ENCODE data around the gene SETBP1. TPM values are rescaled to one million over a fixed set of nuclear protein-coding genes. Genes with fewer than 3 reads are reported as not detected.

Gene SETBP1
- total RNA-seq, 1 donor from 2014 or later = 13.6 TPM

- H3K27ac ChIP-seq (ENCODE audit: low read depth, low read length) = peak overlapping the region; percentile 97
- H3K4me1 ChIP-seq (ENCODE audit: control insufficient read depth in 3 of 3, insufficient read depth in 3 of 3, low read length in 3 of 3) = peaks cover 22 to 32% (median 23%) of the 10 kb centered on the region in 3 donors
- no peaks in the 10 kb centered on the region for H3K9me3 ChIP-seq (ENCODE audit: control insufficient read depth in 3 of 3, low read length in 3 of 3)
- no peaks in the 10 kb centered on the region for H3K27me3 ChIP-seq (ENCODE audit: control insufficient read depth in 3 of 3, insufficient read depth in 3 of 3, low read length in 3 of 3)
- peak overlapping the region in 2 of 3 donors; percentile 30 to 40 for H3K4me3 ChIP-seq (ENCODE audit: low read length in 3 of 3)
- peak overlapping the region in 1 of 3 donors; percentile 24 for H3K9ac ChIP-seq (ENCODE audit: low read depth in 1 of 3, low read length in 3 of 3)
- no peaks in the 10 kb centered on the region for H3K36me3 ChIP-seq (ENCODE audit: control insufficient read depth in 3 of 3, insufficient read depth in 3 of 3, low read length in 3 of 3)
Measured at GRCh38 chr18:44678725-44679055, 2.0 kb upstream of the SETBP1 start.

- Histone ChIP-seq H3K4me1 (ENCODE audit: control insufficient read depth in 3 of 3, insufficient read depth in 3 of 3, low read length in 3 of 3) (peaks cover 28 to 34% (median 29%) of the 10 kb centered on the region in 3 donors), H3K36me3 (ENCODE audit: control insufficient read depth in 3 of 3, insufficient read depth in 3 of 3, low read length in 3 of 3) (no peaks in the 10 kb centered on the region), H3K9me3 (ENCODE audit: control insufficient read depth in 3 of 3, low read length in 3 of 3) (no peaks in the 10 kb centered on the region), H3K9ac (ENCODE audit: low read depth in 1 of 3, low read length in 3 of 3) (peak overlapping the region; percentile 87 to 94 (median 91)), H3K27ac (ENCODE audit: low read depth, low read length) (peak overlapping the region; percentile 97), H3K27me3 (ENCODE audit: control insufficient read depth in 3 of 3, insufficient read depth in 3 of 3, low read length in 3 of 3) (no peaks in the 10 kb centered on the region), H3K4me3 (ENCODE audit: low read length in 3 of 3) (peak overlapping the region; percentile 73 to 82 (median 79))
Measured at GRCh38 chr18:44679056-44679913, 1.4 kb upstream of the SETBP1 start.

- peak overlapping the region in 2 of 3 donors; percentile 77 to 87 for H3K9ac ChIP-seq (ENCODE audit: low read depth in 1 of 3, low read length in 3 of 3)
- peak overlapping the region; percentile 79 to 88 (median 80) for H3K4me3 ChIP-seq (ENCODE audit: low read length in 3 of 3)
- peak overlapping the region; percentile 66 for H3K27ac ChIP-seq (ENCODE audit: low read depth, low read length)
- no peaks in the 10 kb centered on the region for H3K9me3 ChIP-seq (ENCODE audit: control insufficient read depth in 3 of 3, low read length in 3 of 3)
- peaks cover 31 to 36% (median 32%) of the 10 kb centered on the region in 3 donors for H3K4me1 ChIP-seq (ENCODE audit: control insufficient read depth in 3 of 3, insufficient read depth in 3 of 3, low read length in 3 of 3)
- H3K27me3 ChIP-seq (ENCODE audit: control insufficient read depth in 3 of 3, insufficient read depth in 3 of 3, low read length in 3 of 3) = no peaks in the 10 kb centered on the region
- no peaks in the 10 kb centered on the region for H3K36me3 ChIP-seq (ENCODE audit: control insufficient read depth in 3 of 3, insufficient read depth in 3 of 3, low read length in 3 of 3)
Measured at GRCh38 chr18:44679914-44680272, 795 bp upstream of the SETBP1 start.

- Histone ChIP-seq H3K4me1 (ENCODE audit: control insufficient read depth in 3 of 3, insufficient read depth in 3 of 3, low read length in 3 of 3) (peaks cover 43 to 45% (median 44%) of the 10 kb centered on the region in 3 donors), H3K27me3 (ENCODE audit: control insufficient read depth in 3 of 3, insufficient read depth in 3 of 3, low read length in 3 of 3) (no peaks in the 10 kb centered on the region), H3K36me3 (ENCODE audit: control insufficient read depth in 3 of 3, insufficient read depth in 3 of 3, low read length in 3 of 3) (no peaks in the 10 kb centered on the region), H3K4me3 (ENCODE audit: low read length in 3 of 3) (peak overlapping the region; percentile 67 to 88 (median 80)), H3K9ac (ENCODE audit: low read depth in 1 of 3, low read length in 3 of 3) (peak overlapping the region; percentile 73 to 90 (median 77)), H3K9me3 (ENCODE audit: control insufficient read depth in 3 of 3, low read length in 3 of 3) (no peaks in the 10 kb centered on the region), H3K27ac (ENCODE audit: low read depth, low read length) (peak overlapping the region; percentile 66)
Measured at GRCh38 chr18:44681076-44681970, 635 bp downstream of the SETBP1 start.

DNA sequence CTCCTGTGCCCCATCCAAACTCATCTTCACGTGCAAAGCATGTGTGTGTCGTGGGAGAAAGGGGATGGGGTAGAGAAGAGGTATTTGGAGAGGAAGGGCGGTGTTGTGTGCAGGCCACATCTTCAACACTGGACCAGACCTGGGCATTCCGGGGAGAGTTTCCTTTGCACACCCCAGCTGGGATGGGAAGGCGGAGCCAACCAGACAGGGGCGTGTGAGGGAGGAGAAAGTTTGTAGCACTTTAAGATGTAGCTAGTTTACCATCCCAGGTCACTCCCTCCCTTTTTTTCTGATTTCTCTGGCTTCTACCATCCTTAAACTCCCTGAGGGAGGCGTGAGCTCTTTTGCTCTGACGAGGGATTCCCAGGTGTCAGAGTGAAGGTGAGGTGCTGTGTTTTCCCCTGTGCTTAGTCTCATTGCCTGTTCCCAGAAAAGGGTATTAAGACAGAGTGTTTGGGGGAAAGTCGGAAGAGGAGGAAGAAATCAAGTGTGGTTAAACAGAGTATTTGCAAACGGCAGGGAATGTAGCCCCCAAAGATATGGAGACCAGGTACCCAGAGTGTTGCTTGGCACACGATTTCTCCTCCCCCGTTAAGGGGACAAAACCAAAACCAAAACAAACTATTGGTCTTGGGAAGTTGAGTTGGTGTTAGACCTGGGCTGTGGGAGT, 1.6 kb downstream of the SETBP1 start:
- H3K27me3 ChIP-seq (ENCODE audit: control insufficient read depth in 3 of 3, insufficient read depth in 3 of 3, low read length in 3 of 3) = no peaks in the 10 kb centered on the region
- H3K27ac ChIP-seq (ENCODE audit: low read depth, low read length) = peak overlapping the region; percentile 82
- no peaks in the 10 kb centered on the region for H3K9me3 ChIP-seq (ENCODE audit: control insufficient read depth in 3 of 3, low read length in 3 of 3)
- peak overlapping the region; percentile 67 to 88 (median 80) for H3K4me3 ChIP-seq (ENCODE audit: low read length in 3 of 3)
- peak overlapping the region; percentile 27 to 90 (median 68) for H3K9ac ChIP-seq (ENCODE audit: low read depth in 1 of 3, low read length in 3 of 3)
- H3K4me1 ChIP-seq (ENCODE audit: control insufficient read depth in 3 of 3, insufficient read depth in 3 of 3, low read length in 3 of 3) = peaks cover 45 to 50% (median 47%) of the 10 kb centered on the region in 3 donors
- H3K36me3 ChIP-seq (ENCODE audit: control insufficient read depth in 3 of 3, insufficient read depth in 3 of 3, low read length in 3 of 3) = no peaks in the 10 kb centered on the region

DNA sequence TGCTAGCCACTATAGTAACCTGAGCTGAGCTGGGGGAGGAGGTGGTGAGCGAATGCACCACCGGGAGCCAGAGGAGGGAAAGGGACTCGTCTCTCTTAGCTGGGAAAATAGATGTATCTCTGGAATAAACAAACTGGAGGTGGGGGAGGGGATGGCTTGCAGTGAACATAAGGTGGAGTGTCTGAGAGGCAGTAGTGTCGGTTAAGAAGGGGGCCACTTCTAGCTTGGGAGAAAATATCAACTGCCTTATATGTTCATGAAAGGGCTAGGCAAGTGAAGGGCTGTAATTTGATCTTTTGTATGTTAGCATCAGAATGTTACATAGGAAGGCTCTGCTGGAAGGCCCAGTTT, 2.2 kb downstream of the SETBP1 start:
- Histone ChIP-seq H3K27ac (ENCODE audit: low read depth, low read length) (peak overlapping the region; percentile 82), H3K4me1 (ENCODE audit: control insufficient read depth in 3 of 3, insufficient read depth in 3 of 3, low read length in 3 of 3) (peaks cover 50 to 56% (median 52%) of the 10 kb centered on the region in 3 donors), H3K4me3 (ENCODE audit: low read length in 3 of 3) (peak overlapping the region; percentile 67 to 88 (median 80)), H3K9me3 (ENCODE audit: control insufficient read depth in 3 of 3, low read length in 3 of 3) (no peaks in the 10 kb centered on the region), H3K36me3 (ENCODE audit: control insufficient read depth in 3 of 3, insufficient read depth in 3 of 3, low read length in 3 of 3) (no peaks in the 10 kb centered on the region), H3K9ac (ENCODE audit: low read depth in 1 of 3, low read length in 3 of 3) (peak overlapping the region; percentile 27 to 90 (median 68)), H3K27me3 (ENCODE audit: control insufficient read depth in 3 of 3, insufficient read depth in 3 of 3, low read length in 3 of 3) (no peaks in the 10 kb centered on the region)

- Histone ChIP-seq H3K9ac (ENCODE audit: low read depth in 1 of 3, low read length in 3 of 3) (peak overlapping the region; percentile 27 to 68 (median 28)), H3K9me3 (ENCODE audit: control insufficient read depth in 3 of 3, low read length in 3 of 3) (no peaks in the 10 kb centered on the region), H3K36me3 (ENCODE audit: control insufficient read depth in 3 of 3, insufficient read depth in 3 of 3, low read length in 3 of 3) (no peaks in the 10 kb centered on the region), H3K4me1 (ENCODE audit: control insufficient read depth in 3 of 3, insufficient read depth in 3 of 3, low read length in 3 of 3) (peaks cover 46 to 63% (median 53%) of the 10 kb centered on the region in 3 donors), H3K27ac (ENCODE audit: low read depth, low read length) (peak overlapping the region; percentile 82), H3K27me3 (ENCODE audit: control insufficient read depth in 3 of 3, insufficient read depth in 3 of 3, low read length in 3 of 3) (no peaks in the 10 kb centered on the region), H3K4me3 (ENCODE audit: low read length in 3 of 3) (peak overlapping the region in 1 of 3 donors; percentile 67)
Measured at GRCh38 chr18:44683556-44683955, 2.9 kb downstream of the SETBP1 start.

DNA sequence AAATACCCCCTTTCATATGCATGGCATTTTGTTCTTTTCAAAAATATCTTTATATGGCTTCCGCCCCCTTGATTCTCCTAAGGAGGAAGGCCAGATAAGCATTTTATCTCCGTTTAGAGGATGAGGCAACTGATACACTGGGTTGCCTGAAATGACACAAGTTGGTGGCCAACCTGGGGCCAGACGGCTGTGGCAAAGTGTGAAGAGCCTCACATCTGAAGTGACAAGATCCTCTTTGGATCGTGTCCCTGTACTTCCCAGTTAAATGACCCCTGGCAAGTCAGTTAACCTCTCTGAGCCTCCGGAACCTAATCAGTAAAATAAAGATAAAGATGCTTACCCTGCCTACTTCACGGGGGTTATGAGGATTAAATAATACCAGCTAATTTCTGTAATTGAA, 4.6 kb downstream of the SETBP1 start:
- H3K4me1 ChIP-seq (ENCODE audit: control insufficient read depth in 3 of 3, insufficient read depth in 3 of 3, low read length in 3 of 3) = peaks cover 45 to 79% (median 66%) of the 10 kb centered on the region in 3 donors
- no peak overlapping the region for H3K27ac ChIP-seq (ENCODE audit: low read depth, low read length)
- H3K9me3 ChIP-seq (ENCODE audit: control insufficient read depth in 3 of 3, low read length in 3 of 3) = no peaks in the 10 kb centered on the region
- no peak overlapping the region for H3K9ac ChIP-seq (ENCODE audit: low read depth in 1 of 3, low read length in 3 of 3)
- no peaks in the 10 kb centered on the region for H3K27me3 ChIP-seq (ENCODE audit: control insufficient read depth in 3 of 3, insufficient read depth in 3 of 3, low read length in 3 of 3)
- no peaks in the 10 kb centered on the region for H3K36me3 ChIP-seq (ENCODE audit: control insufficient read depth in 3 of 3, insufficient read depth in 3 of 3, low read length in 3 of 3)
- H3K4me3 ChIP-seq (ENCODE audit: low read length in 3 of 3) = no peak overlapping the region

DNA sequence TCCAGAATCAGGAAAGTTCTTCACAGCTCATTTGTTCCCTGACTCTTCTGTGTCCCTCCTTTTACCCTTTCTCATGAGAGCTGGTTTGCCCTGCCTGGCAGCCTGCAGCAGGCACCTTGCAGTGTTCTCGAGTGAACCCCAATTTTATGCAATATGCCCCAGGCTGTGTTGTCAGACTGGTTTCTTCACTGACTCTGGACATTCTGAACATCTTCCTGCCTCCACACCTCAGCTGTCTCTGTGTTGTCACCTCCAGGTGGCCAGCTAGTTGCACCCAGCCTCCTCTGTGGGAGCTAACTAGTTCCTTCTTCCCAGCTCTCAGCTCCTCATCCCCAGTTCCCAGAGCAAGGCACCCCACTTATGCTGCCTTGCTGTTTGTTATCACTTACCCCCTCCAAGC, 5.5 kb downstream of the SETBP1 start:
- H3K27me3 ChIP-seq (ENCODE audit: control insufficient read depth in 3 of 3, insufficient read depth in 3 of 3, low read length in 3 of 3) = no peaks in the 10 kb centered on the region
- H3K9me3 ChIP-seq (ENCODE audit: control insufficient read depth in 3 of 3, low read length in 3 of 3) = no peaks in the 10 kb centered on the region
- no peak overlapping the region for H3K4me3 ChIP-seq (ENCODE audit: low read length in 3 of 3)
- H3K4me1 ChIP-seq (ENCODE audit: control insufficient read depth in 3 of 3, insufficient read depth in 3 of 3, low read length in 3 of 3) = peaks cover 45 to 79% (median 66%) of the 10 kb centered on the region in 3 donors
- no peaks in the 10 kb centered on the region for H3K36me3 ChIP-seq (ENCODE audit: control insufficient read depth in 3 of 3, insufficient read depth in 3 of 3, low read length in 3 of 3)
- H3K9ac ChIP-seq (ENCODE audit: low read depth in 1 of 3, low read length in 3 of 3) = no peak overlapping the region
- H3K27ac ChIP-seq (ENCODE audit: low read depth, low read length) = no peak overlapping the region

Data from skeletal muscle tissue (tissue), 4 donors.